HG03558 (cell line): Measurements from ENCODE around the gene ZNF532.
"Not testable (repeated sequence)": the region's sequence is repeated elsewhere in the genome, so short reads cannot be mapped to it uniquely, and the experiment has no call there.

Experiments used
- ATAC-seq: cut with Tn5 transposase; IDR thresholded peaks from one replicate; pipeline ENCODE4 v1.9.1; 2021; ENCODE audit warnings: moderate number of reproducible peaks; ENCODE audit not compliant: unreplicated experiment; ENCODE audit errors: extremely low read depth

Gene ZNF532

DNA sequence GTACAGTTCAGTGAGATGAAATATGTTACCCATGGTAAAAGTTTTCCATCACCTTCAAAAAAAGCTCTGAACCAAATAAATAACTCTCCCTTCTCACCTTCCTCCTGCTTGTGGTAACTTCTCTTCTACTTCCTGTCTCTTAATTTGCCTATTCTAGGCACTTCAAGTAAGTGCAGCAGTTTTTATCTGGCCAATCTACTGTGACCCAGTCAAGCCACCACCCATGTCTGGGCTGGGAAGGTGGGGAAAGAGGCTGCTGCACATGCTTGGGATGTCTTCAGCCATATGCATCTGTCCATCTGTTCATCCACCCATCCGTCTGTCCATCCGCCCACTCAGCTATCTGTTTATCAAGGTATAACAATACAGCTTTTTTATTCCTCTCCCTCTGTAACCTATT lies 31.6 kb downstream of the ZNF532 start:
- ATAC-seq: peak; percentile 80

DNA sequence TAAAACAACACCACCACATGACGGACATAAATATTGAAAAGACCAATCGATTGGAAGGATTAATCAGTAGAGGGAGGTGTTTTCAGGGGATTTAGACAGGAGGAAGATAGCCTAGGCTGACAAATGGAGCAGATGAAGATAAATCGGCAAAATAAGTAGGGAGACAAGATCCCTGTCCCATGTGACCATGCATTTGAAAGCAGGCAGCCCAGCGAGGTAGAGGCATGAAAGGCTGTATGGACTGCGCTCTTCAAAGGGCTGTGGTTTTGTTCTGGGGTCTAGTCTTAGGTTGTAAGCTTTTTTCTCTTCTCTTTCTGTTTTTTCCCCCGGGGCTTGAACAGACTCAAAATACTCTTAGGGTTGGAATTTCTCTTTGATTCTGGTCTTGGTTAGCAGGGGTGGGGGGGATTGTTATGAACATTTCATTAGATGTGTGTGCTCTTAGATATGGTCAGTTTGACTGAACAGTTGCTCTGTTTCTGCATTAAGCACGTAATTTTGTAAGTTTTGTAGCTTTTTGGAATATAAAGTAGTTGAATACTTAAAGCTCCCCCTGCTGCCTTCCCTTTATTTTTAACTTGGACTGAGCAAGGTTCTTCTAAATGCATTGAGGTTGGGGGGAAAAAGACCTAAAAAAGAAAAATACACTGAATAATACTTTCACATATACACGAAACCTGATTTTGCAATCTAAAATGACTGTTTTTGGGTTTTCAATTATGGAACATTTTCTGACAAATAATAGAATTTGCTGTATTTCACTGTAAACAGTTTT lies 32.2 kb downstream of the ZNF532 start:
- no peak for ATAC-seq

DNA sequence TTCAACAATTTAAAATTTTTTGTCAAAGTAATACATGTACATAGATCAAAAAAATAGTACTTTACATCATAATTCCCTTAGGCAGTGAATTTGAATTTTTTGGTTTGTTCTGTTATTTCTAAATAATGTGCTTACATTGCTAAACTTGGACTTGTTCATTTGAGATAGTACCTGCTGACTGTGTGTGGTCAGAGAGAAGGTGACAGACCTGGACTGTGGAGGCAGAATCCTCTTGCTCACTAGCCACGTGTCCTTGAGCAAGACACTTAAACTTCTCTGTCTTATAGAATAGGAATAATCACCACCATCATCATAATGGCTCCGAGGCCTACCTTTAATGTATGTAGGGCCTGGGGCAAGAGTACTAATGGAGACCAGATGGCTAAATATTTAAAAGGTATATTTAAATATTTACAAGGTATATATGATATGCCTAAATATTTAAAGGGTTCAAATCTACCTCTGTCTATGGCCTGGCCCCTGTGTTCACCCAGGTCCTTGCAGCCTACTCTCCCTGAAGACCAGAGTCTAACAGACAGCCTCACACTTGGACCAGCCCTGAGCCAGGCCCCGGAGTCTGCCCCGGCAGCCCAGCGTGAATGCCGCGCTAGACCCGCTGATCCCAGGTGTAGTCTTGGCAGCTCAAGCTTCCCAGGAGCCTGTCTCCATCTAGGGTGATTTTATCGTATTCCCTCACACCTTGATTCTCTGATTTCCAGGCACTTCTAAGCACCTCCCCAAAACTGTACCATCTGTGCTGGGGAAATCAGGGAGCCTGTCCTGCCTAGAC lies 33.5 kb downstream of the ZNF532 start:
- no peak for ATAC-seq

DNA sequence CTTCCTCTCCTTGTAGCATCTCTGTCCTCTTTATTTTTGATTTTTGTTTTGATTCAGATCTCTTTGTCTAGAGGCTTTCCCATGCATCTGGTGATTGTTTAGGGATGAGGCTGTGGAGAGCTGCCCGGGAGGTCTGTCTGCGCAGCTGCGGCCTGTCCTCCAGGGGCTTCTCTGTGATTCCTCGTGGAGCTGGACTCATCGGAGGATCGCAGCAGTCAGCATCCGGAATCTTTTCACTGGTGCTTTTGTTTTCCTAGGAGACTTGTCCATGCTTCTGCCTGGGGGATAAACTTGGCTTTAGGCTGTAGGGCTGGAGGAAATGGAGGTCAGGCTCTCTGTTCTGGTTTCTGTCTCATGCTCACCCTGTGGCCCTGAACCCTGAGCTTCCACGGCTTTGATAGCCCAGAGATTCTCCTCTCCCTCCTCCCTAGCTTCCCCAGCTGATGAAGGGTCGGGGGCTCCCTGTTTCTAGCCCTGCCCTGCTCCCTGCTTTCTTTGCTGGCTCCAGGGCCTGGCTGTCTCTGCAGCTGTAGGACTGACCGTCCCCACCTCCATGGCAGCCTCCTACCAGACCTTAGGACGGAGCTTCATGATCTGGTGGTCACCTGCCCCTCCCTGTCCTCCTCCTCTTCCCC lies 35.5 kb downstream of the ZNF532 start:
- no peak for ATAC-seq

DNA sequence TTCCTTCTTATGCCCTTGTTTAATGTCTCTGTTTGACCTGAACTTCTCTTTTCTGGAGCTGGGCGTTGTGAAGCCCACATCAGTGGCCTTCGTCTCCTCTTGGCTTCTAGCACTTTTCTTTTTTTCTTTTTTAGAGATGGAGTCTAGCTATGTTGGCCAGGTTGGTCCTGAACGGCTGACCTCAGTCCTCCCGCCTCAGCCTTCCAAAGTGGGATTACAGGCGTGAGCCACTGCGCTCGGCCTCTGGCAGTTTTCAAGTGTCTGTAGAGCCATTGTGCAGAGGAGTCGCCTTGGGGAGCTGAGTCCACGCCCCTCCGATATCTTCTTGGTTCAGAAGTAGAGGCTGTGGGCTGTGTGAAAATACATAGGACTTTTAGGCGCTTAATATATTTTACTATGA lies 36.5 kb downstream of the ZNF532 start:
- no peak for ATAC-seq

DNA sequence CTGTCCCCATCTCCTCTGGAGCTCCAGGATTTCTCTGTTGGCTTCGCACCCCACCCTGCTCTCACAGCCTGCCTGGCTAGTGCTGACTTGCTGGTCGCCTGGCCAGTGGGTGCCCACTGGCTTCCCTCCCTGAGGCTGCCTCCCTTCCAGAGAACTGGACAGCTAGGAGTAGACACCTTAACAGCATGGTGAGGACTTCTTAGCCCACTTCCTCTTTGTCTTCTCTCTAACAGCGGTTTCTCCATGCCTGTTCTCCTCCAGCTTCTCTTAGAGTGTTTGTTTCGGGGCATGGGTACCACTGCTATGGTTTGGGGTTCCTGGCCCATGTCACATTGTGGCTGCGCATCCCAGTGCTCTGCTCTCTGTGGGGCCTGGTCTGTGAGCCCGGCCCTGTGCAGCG lies 37.1 kb downstream of the ZNF532 start:
- no peak for ATAC-seq

DNA sequence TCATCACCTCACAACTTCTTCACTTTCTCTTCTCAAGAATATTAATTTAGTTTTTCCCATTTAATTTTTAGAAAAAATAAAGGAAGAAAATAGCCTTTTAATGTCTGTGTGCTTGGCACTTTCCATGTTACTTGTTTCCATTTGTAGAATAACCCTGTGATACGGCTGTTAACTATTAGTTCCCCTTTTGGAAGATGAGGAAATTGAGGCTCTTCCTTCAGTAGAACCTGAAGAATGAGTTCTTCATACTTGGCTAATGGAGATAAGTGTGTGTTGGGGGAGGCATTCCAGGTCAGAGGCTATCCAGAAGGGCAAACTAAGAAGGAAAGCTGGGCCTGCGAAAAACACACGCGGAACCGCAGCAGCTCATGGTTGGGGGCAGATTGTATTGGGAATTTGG lies 38.3 kb downstream of the ZNF532 start:
- no peak for ATAC-seq

DNA sequence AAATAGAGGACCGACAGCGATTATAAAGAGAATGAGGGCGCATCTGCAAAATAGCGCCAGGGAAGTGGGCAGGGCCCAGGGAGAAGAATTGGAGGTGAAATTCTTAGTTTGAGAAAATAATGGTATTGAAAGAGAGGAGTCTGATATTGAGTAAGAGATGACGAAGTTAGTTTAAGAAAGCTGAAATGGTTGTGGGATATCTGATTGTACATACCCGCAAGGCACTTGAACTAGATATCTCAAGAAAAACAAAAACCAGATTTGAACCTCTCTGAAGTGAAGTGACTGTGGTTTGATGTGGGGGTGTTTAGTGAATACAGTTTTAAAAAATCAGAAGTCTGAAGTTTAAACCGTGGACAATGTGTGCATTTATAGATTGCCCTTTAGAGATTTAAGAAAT lies 38.9 kb downstream of the ZNF532 start:
- no peak for ATAC-seq

DNA sequence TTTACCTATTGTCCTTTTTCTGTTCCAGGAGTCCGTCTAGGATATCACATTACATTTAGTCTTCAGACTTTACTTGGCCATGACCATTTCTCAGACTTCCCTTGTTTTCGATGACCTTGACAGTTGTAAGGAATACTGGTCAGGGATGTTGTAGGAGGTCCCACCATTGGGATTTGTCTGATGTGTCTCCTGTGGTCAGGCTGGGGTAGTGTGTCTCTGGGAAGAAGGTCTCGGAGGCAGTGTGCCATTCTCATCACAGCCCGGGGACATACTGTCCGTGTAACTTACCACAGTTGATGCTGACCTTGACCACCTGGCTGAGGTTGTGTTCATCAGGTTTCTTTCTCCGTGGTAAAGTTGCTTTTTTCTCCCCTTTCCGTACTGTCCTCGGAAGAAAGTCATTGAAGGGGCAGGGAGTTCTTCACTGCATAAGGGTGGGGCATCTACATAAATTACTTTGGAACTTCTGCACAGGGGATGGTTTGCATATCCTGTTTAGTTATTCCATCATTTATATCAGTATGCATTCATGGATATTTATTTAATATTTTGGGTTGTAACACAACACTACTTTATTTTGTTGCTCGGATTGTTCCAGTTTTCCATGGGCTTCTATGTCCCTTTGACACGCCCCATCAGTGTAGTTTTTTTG lies 41.2 kb downstream of the ZNF532 start:
- ATAC-seq: no peak

DNA sequence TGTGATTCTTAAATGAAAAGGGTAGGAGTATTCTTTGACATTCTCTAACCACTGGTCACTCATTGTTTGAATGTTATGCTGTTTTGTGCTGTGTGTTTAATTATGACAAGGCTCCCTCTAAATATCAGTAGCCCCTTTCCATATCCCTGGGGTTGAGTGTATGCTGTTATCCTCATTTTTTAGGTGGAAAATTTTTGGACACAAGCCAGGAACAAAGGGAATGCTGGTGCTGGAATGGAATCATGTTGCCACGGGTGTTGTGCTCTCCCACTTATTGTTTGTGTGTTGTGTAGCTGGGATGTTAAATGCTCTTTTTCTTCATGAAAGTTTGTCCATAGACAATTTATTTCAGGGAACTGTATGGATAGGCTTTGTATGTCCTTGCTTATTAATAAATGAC lies 43.3 kb downstream of the ZNF532 start:
- no peak for ATAC-seq

DNA sequence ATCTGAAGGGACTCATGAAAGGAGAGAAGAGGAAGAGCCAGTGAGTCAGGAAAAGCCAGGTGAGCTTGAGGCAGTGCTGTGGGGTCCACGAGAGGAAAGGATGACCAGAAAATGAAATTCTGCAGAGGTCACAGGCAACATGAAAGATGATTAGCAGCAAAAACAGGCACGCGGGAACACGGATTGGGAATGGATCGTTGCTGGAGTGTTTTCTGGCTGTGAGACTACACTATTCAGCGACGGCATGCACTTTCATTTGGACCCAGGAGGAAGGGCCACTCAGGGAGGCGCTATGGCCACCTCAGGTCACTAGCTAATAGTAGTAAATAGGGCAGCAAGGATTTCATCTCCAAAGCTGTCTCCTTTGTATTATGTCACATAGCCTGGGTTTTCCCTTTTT lies 44.8 kb downstream of the ZNF532 start:
- no peak for ATAC-seq

DNA sequence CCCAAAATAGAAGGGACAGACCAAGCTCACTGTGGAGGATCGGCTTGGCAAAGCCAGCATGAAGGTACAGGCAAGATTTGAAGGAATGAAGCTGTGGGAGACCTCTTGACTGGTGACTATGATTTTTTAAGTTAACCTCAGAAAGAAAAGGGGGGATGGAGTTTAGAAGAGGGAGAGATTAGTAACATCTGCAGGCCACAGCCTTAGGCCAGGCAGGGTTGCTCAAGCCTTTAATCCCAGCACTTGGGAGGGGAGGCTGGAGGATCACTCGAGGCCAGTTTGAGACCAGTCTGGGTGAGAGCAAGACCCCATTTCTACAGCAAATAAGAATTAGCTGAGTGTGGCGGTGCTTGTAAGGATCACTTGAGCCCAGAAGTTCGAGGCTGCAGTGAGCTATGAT lies 46.6 kb downstream of the ZNF532 start:
- ATAC-seq: no peak

DNA sequence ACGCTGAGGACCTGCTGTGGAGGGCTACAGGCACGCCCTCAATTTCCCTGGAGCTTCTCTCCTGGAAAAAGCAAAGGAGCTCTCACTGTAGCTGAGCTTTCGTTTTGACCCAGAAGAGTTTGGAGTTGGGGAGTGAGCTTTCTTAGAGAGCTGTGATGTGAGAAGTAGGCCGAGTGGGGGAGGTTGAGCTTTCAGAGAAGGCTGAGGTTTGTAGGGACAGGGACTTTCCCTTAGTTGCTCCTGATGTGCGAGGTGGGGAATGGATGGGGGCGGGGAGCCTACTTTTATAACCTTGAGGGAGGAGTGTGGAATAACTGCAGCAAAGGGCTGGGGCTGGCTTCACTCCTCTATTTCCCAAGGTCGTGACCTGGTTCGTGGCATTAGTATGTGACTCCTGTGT lies 47.1 kb downstream of the ZNF532 start:
- ATAC-seq: no peak

DNA sequence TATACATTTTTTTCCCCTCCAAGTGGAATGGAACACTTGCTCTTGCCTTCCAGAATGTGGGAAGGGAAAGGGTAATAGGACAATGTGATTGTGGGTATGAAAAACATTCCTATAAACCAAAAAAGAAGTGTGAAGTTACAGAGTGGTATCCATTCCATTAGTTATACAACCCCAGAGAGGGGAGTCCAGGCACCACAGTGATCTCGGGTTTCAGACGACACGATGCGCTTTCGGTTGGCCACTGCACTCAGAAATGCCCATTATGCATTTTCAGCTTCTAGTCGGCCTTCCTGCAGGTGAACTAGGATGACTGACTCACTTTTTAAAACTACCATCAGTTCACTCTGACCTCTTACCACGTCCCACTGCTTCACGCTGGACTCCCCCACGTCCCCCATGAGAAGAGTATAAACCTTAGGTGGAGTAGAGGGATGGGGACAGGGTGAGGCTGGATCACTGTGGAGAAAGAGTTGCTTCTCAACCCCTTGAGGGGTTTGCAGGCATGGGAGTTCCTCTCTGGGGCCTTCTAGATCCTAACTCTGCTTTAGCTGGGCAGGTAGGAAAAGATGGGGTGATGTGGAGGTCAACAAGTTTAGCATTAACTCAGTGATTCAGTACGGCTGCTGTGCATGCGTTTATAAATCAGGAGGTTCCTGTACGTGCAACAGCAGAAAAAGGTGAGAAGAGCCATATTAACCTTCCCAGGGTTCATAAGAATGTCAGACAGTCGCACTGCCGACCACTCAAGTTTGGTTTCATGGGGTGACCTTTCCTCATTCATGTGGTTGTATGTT lies 50.5 kb downstream of the ZNF532 start:
- no peak for ATAC-seq

DNA sequence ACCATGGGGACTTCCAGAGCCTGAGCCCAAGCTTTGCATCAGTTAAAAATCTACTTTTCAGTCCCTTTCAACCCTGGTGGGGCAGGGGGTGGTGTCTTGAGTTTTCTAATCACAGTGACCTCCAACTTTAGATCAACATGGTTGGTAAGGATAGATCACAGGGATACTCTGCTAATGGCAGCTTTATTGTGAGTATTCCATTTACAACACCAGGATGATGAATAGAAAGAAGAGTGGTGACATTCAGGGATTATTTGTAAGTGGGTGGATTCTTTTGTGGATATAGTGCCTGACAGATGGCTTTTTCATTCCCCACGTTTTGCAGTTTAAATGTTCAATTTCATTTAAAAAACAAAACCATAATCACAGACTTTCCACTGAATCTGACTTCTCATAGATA lies 51.3 kb downstream of the ZNF532 start:
- ATAC-seq: no peak

DNA sequence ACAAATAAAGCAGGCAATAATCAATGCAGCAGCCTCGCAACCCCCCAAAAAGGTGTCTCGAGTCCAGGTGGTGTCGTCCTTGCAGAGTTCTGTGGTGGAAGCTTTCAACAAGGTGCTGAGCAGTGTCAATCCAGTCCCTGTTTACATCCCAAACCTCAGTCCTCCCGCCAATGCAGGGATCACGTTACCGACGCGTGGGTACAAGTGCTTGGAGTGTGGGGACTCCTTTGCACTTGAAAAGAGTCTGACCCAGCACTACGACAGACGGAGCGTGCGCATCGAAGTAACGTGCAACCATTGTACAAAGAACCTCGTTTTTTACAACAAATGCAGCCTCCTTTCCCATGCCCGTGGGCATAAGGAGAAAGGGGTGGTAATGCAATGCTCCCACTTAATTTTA lies 55.3 kb downstream of the ZNF532 start:
- ATAC-seq: not testable (repeated sequence)

DNA sequence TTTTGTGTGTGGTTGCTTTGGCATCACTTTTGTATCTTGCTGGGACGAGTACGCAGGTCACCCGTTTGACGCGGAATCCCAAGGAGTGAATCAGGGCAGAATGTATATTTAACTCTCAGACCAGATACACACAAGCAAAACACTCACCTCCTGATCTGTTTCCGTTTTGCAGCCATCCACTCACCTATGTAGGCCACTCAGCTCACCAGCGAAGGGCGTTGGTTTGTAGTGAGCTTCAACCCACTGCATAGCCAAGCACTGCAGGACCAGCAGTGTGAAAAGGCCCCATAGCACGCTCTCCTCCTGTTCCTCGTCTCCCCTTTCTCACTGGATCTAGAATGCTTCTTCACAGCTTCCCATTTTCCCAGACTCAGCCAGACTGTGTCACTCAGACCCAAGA lies 58.3 kb downstream of the ZNF532 start:
- no peak for ATAC-seq

DNA sequence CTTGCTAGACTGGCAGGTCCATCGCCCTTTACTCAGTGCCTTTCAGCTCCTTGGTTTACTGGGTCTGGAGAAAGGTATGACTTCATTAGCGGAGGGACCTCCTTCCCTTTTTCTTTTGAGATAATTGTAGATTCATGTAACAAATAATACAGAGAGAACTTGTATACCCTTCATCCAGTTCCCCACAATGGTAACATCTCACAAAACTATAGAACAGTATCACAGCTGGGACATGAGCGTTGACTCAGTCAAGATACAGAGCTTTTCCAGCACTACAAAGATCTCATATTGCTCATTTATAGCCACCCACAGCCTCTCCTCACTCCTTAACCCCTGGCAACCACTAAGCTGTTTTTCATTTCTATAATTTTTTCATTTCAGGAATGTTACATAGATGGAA lies 59.8 kb downstream of the ZNF532 start:
- ATAC-seq: no peak

DNA sequence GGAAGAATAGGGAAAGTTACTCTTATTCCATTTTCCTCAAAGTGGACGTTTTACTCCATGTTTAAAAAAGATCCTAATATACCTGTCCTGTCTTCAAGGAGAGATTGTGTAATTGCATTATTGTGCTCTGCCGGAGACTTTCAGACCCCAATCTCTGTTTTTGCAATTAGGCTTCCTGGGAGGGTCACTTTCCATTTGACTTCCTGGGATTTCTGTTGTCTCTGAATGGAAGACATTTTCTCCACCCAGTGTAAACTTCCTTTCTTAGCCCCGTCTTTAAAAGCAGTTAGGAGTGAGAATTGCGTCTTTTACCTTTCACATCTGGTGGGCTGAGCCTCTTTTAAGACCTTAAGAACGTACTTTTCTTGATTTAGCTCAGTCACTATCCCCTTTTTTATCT lies 63.0 kb downstream of the ZNF532 start:
- ATAC-seq: no peak

DNA sequence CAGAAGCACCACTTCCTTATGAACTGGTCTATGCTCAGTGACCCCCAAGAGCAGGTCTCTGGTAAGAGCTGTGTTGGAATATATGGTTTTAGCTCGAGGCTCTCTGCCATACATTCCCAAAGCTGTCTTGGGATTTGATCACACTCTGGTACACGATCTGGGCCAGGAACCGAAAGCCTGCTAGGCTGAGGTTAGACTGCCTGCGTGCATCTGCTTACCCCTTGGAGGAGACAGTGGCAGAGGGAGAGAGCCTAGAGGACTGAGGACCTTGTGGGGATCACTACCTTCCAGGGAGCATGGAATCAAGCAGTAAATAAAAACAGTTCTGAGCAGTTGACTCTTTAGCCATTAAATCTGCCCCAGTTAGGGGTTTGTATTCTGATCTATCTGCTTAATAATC lies 63.7 kb downstream of the ZNF532 start:
- no peak for ATAC-seq
